HEK293 (cell line): ENCODE measurements around the gene SFMBT2.
A peak's percentile ranks its signal among the peaks of the same experiment; 100 is the strongest.

Source experiments
- CTCF ChIA-PET: fragments of 350-600 bp; formaldehyde crosslinking; extraction: SDS; loops from one replicate; lab custom pipeline; 2021; ENCODE audit warnings: antibody characterized with exemption; lab: Yijun Ruan, JAX
- POLR2A ChIA-PET: fragments of 300-600 bp; formaldehyde crosslinking; extraction: SDS; loops from one replicate; lab custom pipeline; 2020; ENCODE audit warnings: antibody characterized with exemption, inconsistent platforms; lab: Yijun Ruan, JAX
- H3K27ac ChIP-seq: fragments of 200-500 bp; sonication (Bioruptor generic); 2 replicates; pipeline ENCODE4 v1.5.1; 2014; ENCODE audit warnings: low read depth, low read length, control low read depth, inconsistent platforms; ENCODE audit errors: extremely low read depth
- H3K36me3 ChIP-seq, 2 experiments: fragments of 200-500 bp in 1 of 2; sonication (Bioruptor generic) in 1 of 2; 1 replicate in 1 of 2; 2 replicates in 1 of 2; pipeline ENCODE4 v1.5.1; 2014 to 2017; ENCODE audit warnings: inconsistent platforms in 2 of 2, low read length in 2 of 2; ENCODE audit not compliant: control insufficient read depth in 2 of 2, insufficient read depth in 1 of 2
- H3K4me1 ChIP-seq: fragments of 200-500 bp; sonication (Bioruptor generic); 2 replicates; pipeline ENCODE4 v1.5.1; 2014; ENCODE audit warnings: mild to moderate bottlenecking, low read length, inconsistent platforms; ENCODE audit not compliant: control insufficient read depth, insufficient read depth
- H3K4me3 ChIP-seq: 2 replicates; pipeline ENCODE4 v1.5.1; 2011; ENCODE audit warnings: low read depth, mild to moderate bottlenecking, control low read depth, low read length, moderate library complexity
- H3K9me3 ChIP-seq: fragments of 200-500 bp; sonication (Bioruptor generic); 2 replicates; pipeline ENCODE4 v1.5.1; 2014; ENCODE audit warnings: low read depth, low read length, inconsistent platforms; ENCODE audit not compliant: control insufficient read depth, insufficient read depth
- EGR2 ChIP-seq: fragments of 450-650 bp; formaldehyde crosslinking; IDR thresholded peaks from 2 replicates; pipeline ENCODE4 v1.5.1; 2016; ENCODE audit warnings: low read depth, missing biosample characterization, missing genetic modification characterization
- IKZF3 ChIP-seq: fragments of 450-650 bp; IDR thresholded peaks from 2 replicates; pipeline ENCODE4 v1.5.0; 2018; ENCODE audit warnings: missing biosample characterization, mild to moderate bottlenecking, missing genetic modification characterization, moderate library complexity
- PBX3 ChIP-seq: sonication (generic); formaldehyde crosslinking; IDR thresholded peaks from 2 replicates; pipeline ENCODE4 v1.8.1; 2022; ENCODE audit warnings: mild to moderate bottlenecking, moderate library complexity, missing genetic modification reagents
- PRDM4 ChIP-seq: fragments of 450-650 bp; formaldehyde crosslinking; IDR thresholded peaks from 2 replicates; pipeline ENCODE4 v1.5.1; 2017; ENCODE audit warnings: missing biosample characterization, missing genetic modification characterization
- RBAK ChIP-seq: fragments of 450-650 bp; formaldehyde crosslinking; IDR thresholded peaks from 2 replicates; pipeline ENCODE4 v1.5.1; 2016; ENCODE audit warnings: missing biosample characterization, missing genetic modification characterization
- SETDB1 ChIP-seq: IDR thresholded peaks from one replicate; pipeline ENCODE4 v1.6.1; 2017; ENCODE audit warnings: mild to moderate bottlenecking, low read length, moderate library complexity, mixed read lengths; ENCODE audit not compliant: insufficient read length
- SP2 ChIP-seq: fragments of 450-650 bp; formaldehyde crosslinking; IDR thresholded peaks from 2 replicates; pipeline ENCODE4 v1.5.1; 2016; ENCODE audit warnings: missing biosample characterization, missing genetic modification characterization
- TCF7L2 ChIP-seq: IDR thresholded peaks from 2 replicates; pipeline ENCODE4 v1.6.1; 2011; ENCODE audit warnings: low read depth, mild to moderate bottlenecking, inconsistent platforms, low read length, moderate library complexity, borderline replicate concordance
- ZBTB17 ChIP-seq: fragments of 450-650 bp; formaldehyde crosslinking; IDR thresholded peaks from 2 replicates; pipeline ENCODE4 v1.5.1; 2016; ENCODE audit warnings: missing biosample characterization, missing genetic modification characterization
- ZBTB49 ChIP-seq: fragments of 450-650 bp; formaldehyde crosslinking; IDR thresholded peaks from 2 replicates; pipeline ENCODE4 v1.5.1; 2016; ENCODE audit warnings: missing biosample characterization, missing genetic modification characterization, low read depth
- ZNF138 ChIP-seq: fragments of 450-650 bp; formaldehyde crosslinking; IDR thresholded peaks from 2 replicates; pipeline ENCODE4 v1.5.1; 2016; ENCODE audit warnings: missing biosample characterization, missing genetic modification characterization, borderline replicate concordance
- ZNF140 ChIP-seq: fragments of 450-650 bp; formaldehyde crosslinking; IDR thresholded peaks from 2 replicates; pipeline ENCODE4 v1.5.1; 2016; ENCODE audit warnings: missing biosample characterization, missing genetic modification characterization
- ZNF174 ChIP-seq: fragments of 450-650 bp; formaldehyde crosslinking; IDR thresholded peaks from 2 replicates; pipeline ENCODE4 v1.5.0; 2017; ENCODE audit warnings: missing biosample characterization, mild to moderate bottlenecking, missing genetic modification characterization
- ZNF18 ChIP-seq: fragments of 450-650 bp; formaldehyde crosslinking; IDR thresholded peaks from 2 replicates; pipeline ENCODE4 v1.5.1; 2016; ENCODE audit warnings: missing biosample characterization, missing genetic modification characterization
- ZNF280C ChIP-seq: fragments of 450-650 bp; formaldehyde crosslinking; IDR thresholded peaks from 2 replicates; pipeline ENCODE4 v1.5.1; 2016; ENCODE audit warnings: missing biosample characterization, missing genetic modification characterization
- ZNF596 ChIP-seq: fragments of 450-650 bp; IDR thresholded peaks from 2 replicates; pipeline ENCODE4 v1.5.0; 2018; ENCODE audit warnings: missing biosample characterization, mild to moderate bottlenecking, missing genetic modification characterization, moderate library complexity
- ZNF645 ChIP-seq: fragments of 450-650 bp; formaldehyde crosslinking; IDR thresholded peaks from 2 replicates; pipeline ENCODE4; 2016; ENCODE audit warnings: missing biosample characterization, missing genetic modification characterization
- ZNF670 ChIP-seq: fragments of 450-650 bp; formaldehyde crosslinking; IDR thresholded peaks from 2 replicates; pipeline ENCODE4 v1.5.1; 2016; ENCODE audit warnings: missing biosample characterization, missing genetic modification characterization, low read depth
- ZNF768 ChIP-seq: fragments of 450-650 bp; formaldehyde crosslinking; IDR thresholded peaks from 2 replicates; pipeline ENCODE4 v1.5.1; 2018; ENCODE audit warnings: missing biosample characterization, mild to moderate bottlenecking, missing genetic modification characterization
- ZSCAN4 ChIP-seq: fragments of 450-650 bp; formaldehyde crosslinking; IDR thresholded peaks from 2 replicates; pipeline ENCODE4 v1.5.1; 2017; ENCODE audit warnings: missing biosample characterization, missing genetic modification characterization

The SFMBT2 gene

GRCh38 chr10:7196284-7196683 lies 214.6 kb downstream of the SFMBT2 start (continued):
- TF ChIP-seq TCF7L2 (no peak), ZBTB49 (tag by site-specific recombination) (no peak), ZNF645 (tag by site-specific recombination) (no peak), IKZF3 (tag by site-specific recombination) (no peak), ZNF140 (tag by site-specific recombination) (no peak), ZNF18 (no peak)

- Histone ChIP-seq H3K4me1 (no peaks in the 10 kb centered on the region), H3K27ac (no peak overlapping the region), H3K36me3 (peaks cover 6 to 89% of the 10 kb centered on the region in 2 experiments), H3K4me3 (no peak overlapping the region), H3K9me3 (no peaks in the 10 kb centered on the region)
- TF ChIP-seq RBAK (tag by site-specific recombination) (no peak), SETDB1 (peak; percentile 67)
- ChIA-PET POLR2A (no interaction called here), CTCF (no interaction called here)
Measured at GRCh38 chr10:7195118-7195517, 215.7 kb downstream of the SFMBT2 start.

GRCh38 chr10:7194571-7194970 lies 216.3 kb downstream of the SFMBT2 start:
- peaks cover 5 to 85% of the 10 kb centered on the region in 2 experiments for H3K36me3 ChIP-seq
- no peak overlapping the region for H3K27ac ChIP-seq
- CTCF ChIA-PET, result no interaction called here
- no peaks in the 10 kb centered on the region for H3K9me3 ChIP-seq
- no peak overlapping the region for H3K4me3 ChIP-seq
- H3K4me1 ChIP-seq, result no peaks in the 10 kb centered on the region
- POLR2A ChIA-PET, result no interaction called here
- TF ChIP-seq PBX3 (CRISPR knock-in tag) (no peak), ZBTB17 (tag by site-specific recombination) (no peak), ZNF138 (tag by site-specific recombination) (no peak), ZNF596 (tag by site-specific recombination) (no peak), ZNF280C (no peak), ZNF670 (tag by site-specific recombination) (no peak), ZNF768 (tag by site-specific recombination) (no peak), SP2 (no peak), ZSCAN4 (no peak), ZNF174 (no peak), IKZF3 (tag by site-specific recombination) (no peak), PRDM4 (no peak), EGR2 (tag by site-specific recombination) (no peak)
